Activated CD4-positive, CD25-positive, alpha-beta regulatory T cell (primary cell): Measurements from ENCODE around the gene KIF7.
A peak's percentile ranks its signal among the peaks of the same experiment; 100 is the strongest.

Source experiments
- DNase-seq, 4 experiments: peaks; one replicate each; lab custom pipeline; 2025; lab: John Stamatoyannopoulos, UW

Gene KIF7

GRCh38 chr15:89649013-89649625, 6.1 kb downstream of the KIF7 start:
- no peak for DNase-seq

GRCh38 chr15:89648106-89649012, 6.9 kb downstream of the KIF7 start:
- DNase-seq: no peak

GRCh38 chr15:89647191-89647851, 7.9 kb downstream of the KIF7 start:
- DNase-seq: peak in 3 of 4 experiments; percentile 25 to 33 (median 29)

GRCh38 chr15:89646416-89647141, 8.7 kb downstream of the KIF7 start:
- no peak for DNase-seq

- no peak for DNase-seq
Observed at GRCh38 chr15:89645680-89646079, 9.6 kb downstream of the KIF7 start.

- no peak for DNase-seq
Observed at GRCh38 chr15:89642106-89642505, 13.2 kb downstream of the KIF7 start.

- no peak for DNase-seq
Observed at GRCh38 chr15:89641053-89641452, 14.2 kb downstream of the KIF7 start.

- no peak for DNase-seq
Observed at GRCh38 chr15:89640245-89640644, 15.0 kb downstream of the KIF7 start.

- DNase-seq: no peak
Observed at GRCh38 chr15:89633585-89633984, 21.7 kb downstream of the KIF7 start.

GRCh38 chr15:89632563-89633430, 22.5 kb downstream of the KIF7 start:
- no peak for DNase-seq

- no peak for DNase-seq
Observed at GRCh38 chr15:89631902-89632264, 23.4 kb downstream of the KIF7 start.

GRCh38 chr15:89630974-89631901, 24.0 kb downstream of the KIF7 start:
- DNase-seq: no peak

- DNase-seq: no peak
Observed at GRCh38 chr15:89630260-89630659, 25.0 kb downstream of the KIF7 start.

GRCh38 chr15:89629829-89630228, 25.4 kb downstream of the KIF7 start:
- DNase-seq: no peak

GRCh38 chr15:89628806-89629715, 26.2 kb downstream of the KIF7 start:
- no peak for DNase-seq

GRCh38 chr15:89628301-89628700, 27.0 kb downstream of the KIF7 start:
- no peak for DNase-seq

GRCh38 chr15:89627256-89627970, 27.9 kb downstream of the KIF7 start:
- DNase-seq: no peak

GRCh38 chr15:89625716-89626115, 29.6 kb downstream of the KIF7 start:
- DNase-seq: no peak
